Brain microvascular endothelial cell (primary cell): ENCODE data around the gene UQCC2.

Experiments
- DNase-seq: peaks from one replicate; pipeline ENCODE4 v3.0.0-alpha.2; 2020
- H3K27ac ChIP-seq: fragments of 250-450 bp; sonication (Bioruptor Pico); 2 replicates; pipeline ENCODE4 v1.5.1; 2020; ENCODE audit warnings: mild to moderate bottlenecking, moderate library complexity
- H3K27me3 ChIP-seq: fragments of 250-450 bp; sonication (Bioruptor Pico); replicated peaks from 2 replicates; pipeline ENCODE4 v1.5.1; 2020; ENCODE audit warnings: mild to moderate bottlenecking
- H3K36me3 ChIP-seq: fragments of 250-450 bp; sonication (Bioruptor Pico); replicated peaks from 2 replicates; pipeline ENCODE4 v1.5.1; 2020; ENCODE audit warnings: mild to moderate bottlenecking
- H3K4me3 ChIP-seq: 2 replicates; pipeline ENCODE4 v1.5.1; 2011; ENCODE audit warnings: low read depth, mild to moderate bottlenecking, control low read depth, low read length, moderate library complexity
- in situ Hi-C: cut with HindIII; loops from 2 replicates; pipeline ENCODE4 v1.10.0; 2017; ENCODE audit warnings: low sequenced_read_pairs, low pct_ligation_motif_present
- TF ChIP-seq, protein P1 (sequence below): IDR thresholded peaks from 2 replicates; pipeline ENCODE4 v1.5.1; 2011; ENCODE audit warnings: low read depth, mild to moderate bottlenecking, moderate library complexity, low read length, control low read depth, inconsistent platforms; ENCODE audit errors: missing control alignments

The UQCC2 gene

DNA sequence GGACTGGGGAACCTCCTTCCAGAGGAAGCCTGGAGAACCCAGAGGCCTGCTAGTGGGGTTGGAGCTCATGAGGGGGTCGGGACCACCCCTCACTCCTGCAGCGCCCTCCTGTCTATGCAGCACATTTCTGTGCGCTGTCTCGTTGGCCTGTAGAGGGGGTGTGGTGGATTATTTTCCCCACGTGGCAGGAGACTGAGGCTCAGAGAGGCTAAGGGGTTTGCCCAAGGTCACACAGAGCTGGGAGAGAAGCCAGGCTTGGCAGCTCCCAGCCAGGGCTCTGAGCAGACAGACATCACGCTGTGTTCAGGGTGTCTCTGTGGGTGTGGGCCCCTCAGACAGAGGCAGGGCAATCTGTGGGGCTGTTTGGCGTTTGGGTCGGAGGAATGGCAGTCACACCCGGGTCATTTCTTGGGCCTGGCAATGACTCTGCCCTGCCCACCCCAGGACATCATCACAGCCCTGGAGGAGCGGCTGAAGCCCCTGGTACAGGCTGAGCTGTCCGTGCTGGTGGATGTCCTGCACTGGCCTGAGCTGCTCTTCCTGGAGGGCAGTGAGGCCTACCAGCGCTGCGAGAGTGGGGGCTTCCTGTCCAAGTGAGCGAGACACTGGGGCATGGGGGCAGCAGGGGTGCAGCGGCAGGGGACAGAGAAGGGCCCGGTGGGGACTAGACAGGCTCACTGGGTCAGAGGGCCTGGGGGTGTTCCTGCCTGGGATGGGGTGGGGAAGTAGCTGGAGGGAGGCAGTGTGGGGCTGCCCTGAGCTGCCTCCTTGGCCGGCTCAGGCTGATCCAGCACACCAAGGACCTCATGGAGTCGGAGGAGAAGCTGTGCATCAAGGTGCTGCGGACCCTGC is 27.7 kb downstream of the UQCC2 start:
- Histone ChIP-seq H3K27me3 (no peaks in the 10 kb centered on the region), H3K4me3 (no peak overlapping the region), H3K36me3 (no peaks in the 10 kb centered on the region), H3K27ac (no peak overlapping the region)
- in situ Hi-C loops, result no loop called here
- TF ChIP-seq, protein P1, sequence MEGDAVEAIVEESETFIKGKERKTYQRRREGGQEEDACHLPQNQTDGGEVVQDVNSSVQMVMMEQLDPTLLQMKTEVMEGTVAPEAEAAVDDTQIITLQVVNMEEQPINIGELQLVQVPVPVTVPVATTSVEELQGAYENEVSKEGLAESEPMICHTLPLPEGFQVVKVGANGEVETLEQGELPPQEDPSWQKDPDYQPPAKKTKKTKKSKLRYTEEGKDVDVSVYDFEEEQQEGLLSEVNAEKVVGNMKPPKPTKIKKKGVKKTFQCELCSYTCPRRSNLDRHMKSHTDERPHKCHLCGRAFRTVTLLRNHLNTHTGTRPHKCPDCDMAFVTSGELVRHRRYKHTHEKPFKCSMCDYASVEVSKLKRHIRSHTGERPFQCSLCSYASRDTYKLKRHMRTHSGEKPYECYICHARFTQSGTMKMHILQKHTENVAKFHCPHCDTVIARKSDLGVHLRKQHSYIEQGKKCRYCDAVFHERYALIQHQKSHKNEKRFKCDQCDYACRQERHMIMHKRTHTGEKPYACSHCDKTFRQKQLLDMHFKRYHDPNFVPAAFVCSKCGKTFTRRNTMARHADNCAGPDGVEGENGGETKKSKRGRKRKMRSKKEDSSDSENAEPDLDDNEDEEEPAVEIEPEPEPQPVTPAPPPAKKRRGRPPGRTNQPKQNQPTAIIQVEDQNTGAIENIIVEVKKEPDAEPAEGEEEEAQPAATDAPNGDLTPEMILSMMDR, result no peak
- no peak for DNase-seq

DNA sequence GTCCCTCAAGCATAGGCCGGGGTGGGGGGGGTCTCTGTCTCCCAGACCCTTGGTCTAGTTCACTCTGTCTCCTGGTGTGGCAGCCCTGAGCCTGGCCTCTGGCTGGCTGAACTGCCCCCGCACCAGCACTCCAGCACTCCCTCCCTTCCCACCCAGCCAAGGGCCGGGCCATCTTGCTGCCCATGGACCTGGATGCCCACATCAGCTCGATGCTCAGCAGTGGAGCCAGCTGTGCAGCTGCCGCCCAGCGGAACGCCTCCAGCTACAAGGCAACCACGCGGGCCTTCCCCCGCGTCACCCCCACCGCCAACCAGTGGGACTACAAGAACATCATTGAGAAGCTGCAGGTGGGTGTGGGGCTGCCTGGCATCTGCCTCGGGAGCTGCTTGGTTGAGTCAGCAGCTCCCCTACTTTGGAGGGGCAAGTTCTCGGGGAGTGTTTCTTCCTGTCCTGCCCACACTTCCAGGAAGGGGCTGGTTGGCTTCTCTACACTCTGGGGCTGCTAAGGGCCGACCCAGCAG is 28.4 kb downstream of the UQCC2 start:
- Histone ChIP-seq H3K36me3 (no peaks in the 10 kb centered on the region), H3K27ac (no peak overlapping the region), H3K4me3 (no peak overlapping the region), H3K27me3 (no peaks in the 10 kb centered on the region)
- TF ChIP-seq, protein P1, result no peak
- in situ Hi-C loops, result no loop called here
- DNase-seq, result no peak

DNA sequence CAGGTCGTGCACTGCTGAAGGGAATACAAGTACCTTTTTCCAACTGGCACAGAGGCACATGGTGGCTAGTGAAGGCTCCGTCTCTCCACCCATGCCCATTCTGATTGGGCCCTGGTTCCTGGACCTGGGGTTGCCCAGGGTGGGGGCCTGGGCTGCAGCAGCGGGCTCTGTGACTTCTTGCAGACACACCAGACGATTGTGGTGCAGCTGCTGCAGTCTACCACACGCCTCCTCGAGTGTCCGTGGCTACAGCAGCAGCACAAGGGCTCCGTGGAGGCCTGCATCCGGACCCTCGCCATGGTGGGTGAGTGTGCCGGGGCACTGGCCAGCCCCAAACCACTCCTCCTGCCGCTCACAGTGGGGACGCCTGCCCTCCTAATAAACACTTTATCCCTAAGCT is 29.2 kb downstream of the UQCC2 start:
- in situ Hi-C loops, result no loop called here
- no peak for DNase-seq
- Histone ChIP-seq H3K36me3 (no peaks in the 10 kb centered on the region), H3K27me3 (no peaks in the 10 kb centered on the region), H3K27ac (no peak overlapping the region), H3K4me3 (no peak overlapping the region)
- TF ChIP-seq, protein P1, result no peak

DNA sequence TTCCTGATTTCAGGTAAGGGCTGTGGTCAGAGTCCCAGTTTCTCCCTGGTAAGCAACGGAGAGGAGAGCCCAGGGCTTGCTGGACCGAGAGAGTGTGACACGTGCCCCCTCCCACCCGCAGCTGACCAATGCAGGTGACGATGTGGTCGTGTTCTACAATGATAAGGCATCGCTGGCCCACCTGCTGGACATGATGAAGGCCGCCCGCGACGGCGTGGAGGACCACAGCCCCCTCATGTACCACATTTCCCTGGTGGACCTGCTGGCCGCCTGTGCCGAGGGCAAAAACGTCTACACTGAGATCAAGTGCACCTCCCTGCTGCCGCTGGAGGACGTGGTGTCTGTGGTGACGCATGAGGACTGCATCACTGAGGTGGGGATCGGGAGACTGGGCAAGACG is 31.7 kb downstream of the UQCC2 start:
- Histone ChIP-seq H3K27ac (no peak overlapping the region), H3K27me3 (no peaks in the 10 kb centered on the region), H3K36me3 (no peaks in the 10 kb centered on the region), H3K4me3 (no peak overlapping the region)
- no peak for DNase-seq
- in situ Hi-C loops, result no loop called here
- TF ChIP-seq, protein P1, result no peak

DNA sequence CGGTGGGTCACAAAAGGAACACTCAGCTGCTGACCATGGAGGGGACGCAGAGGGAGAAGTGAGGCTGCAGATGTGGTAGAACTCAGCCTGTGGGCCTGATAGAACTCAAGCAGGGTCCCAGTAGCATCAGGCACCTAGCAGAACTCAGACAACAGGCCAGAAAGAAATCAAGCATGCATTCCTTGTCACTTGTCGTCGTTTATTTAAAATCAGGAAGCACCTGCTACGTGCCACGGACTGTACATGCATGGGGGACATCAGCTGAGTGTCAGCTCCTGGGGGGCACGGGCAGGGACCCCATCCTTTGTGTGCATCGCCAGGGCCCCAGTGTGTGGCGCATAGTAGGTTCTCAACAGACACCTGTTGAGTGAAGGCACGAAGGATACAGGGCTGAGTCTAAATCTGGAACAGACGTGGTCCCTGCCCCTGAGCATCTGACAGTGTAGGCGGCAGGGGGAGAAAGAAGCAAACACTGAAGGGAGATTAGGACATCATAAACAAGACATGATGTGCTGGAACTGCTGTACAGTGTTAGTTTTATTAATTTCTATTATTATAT is 32.5 kb downstream of the UQCC2 start:
- no peaks in the 10 kb centered on the region for H3K36me3 ChIP-seq
- in situ Hi-C loops, result no loop called here

More for the DNA sequence above, 32.5 kb downstream of the UQCC2 start:
- TF ChIP-seq, protein P1, result no peak
- Histone ChIP-seq H3K27me3 (no peaks in the 10 kb centered on the region), H3K4me3 (no peak overlapping the region), H3K27ac (no peak overlapping the region)
- no peak for DNase-seq
